T1000 (cell line): ENCODE measurements around the gene CCDC179.

Source experiments
- DNase-seq: peaks from one replicate; lab custom pipeline; 2025; ENCODE audit warnings: mixed read lengths; lab: John Stamatoyannopoulos, UW

CCDC179 gene

GRCh38 chr11:22807855-22808570 is 52.3 kb downstream of the CCDC179 start:
- no peak for DNase-seq

- DNase-seq: no peak
Observed at GRCh38 chr11:22807391-22807790, 52.9 kb downstream of the CCDC179 start.

- DNase-seq: no peak
Observed at GRCh38 chr11:22802861-22803260, 57.4 kb downstream of the CCDC179 start.

GRCh38 chr11:22800482-22800881 is 59.8 kb downstream of the CCDC179 start:
- DNase-seq: no peak

- no peak for DNase-seq
Observed at GRCh38 chr11:22798901-22799300, 61.4 kb downstream of the CCDC179 start.

- DNase-seq: no peak
Observed at GRCh38 chr11:22797047-22797446, 63.2 kb downstream of the CCDC179 start.
